Activated naive CD8-positive, alpha-beta T cell (primary cell): ENCODE measurements around the gene GIMAP7.
"Not testable (repeated sequence)": the region's sequence is repeated elsewhere in the genome, so short reads cannot be mapped to it uniquely, and the experiment has no call there.

Source experiments
- H3K27ac Mint-ChIP-seq: one replicate; pipeline ENCODE4 v1.8.0; 2021; ENCODE audit warnings: mixed read lengths
- H3K27me3 Mint-ChIP-seq: one replicate; pipeline ENCODE4 v1.8.0; 2021; ENCODE audit warnings: mixed read lengths
- H3K36me3 Mint-ChIP-seq: one replicate; pipeline ENCODE4 v1.8.0; 2021; ENCODE audit warnings: mixed read lengths
- H3K4me1 Mint-ChIP-seq: one replicate; pipeline ENCODE4 v1.8.0; 2021; ENCODE audit warnings: low read depth, mixed read lengths
- H3K4me3 Mint-ChIP-seq: one replicate; pipeline ENCODE4 v1.8.0; 2021; ENCODE audit warnings: mild to moderate bottlenecking, mixed read lengths
- H3K9me3 Mint-ChIP-seq: one replicate; pipeline ENCODE4 v1.8.0; 2021; ENCODE audit warnings: low read depth, mixed read lengths

The GIMAP7 gene

DNA sequence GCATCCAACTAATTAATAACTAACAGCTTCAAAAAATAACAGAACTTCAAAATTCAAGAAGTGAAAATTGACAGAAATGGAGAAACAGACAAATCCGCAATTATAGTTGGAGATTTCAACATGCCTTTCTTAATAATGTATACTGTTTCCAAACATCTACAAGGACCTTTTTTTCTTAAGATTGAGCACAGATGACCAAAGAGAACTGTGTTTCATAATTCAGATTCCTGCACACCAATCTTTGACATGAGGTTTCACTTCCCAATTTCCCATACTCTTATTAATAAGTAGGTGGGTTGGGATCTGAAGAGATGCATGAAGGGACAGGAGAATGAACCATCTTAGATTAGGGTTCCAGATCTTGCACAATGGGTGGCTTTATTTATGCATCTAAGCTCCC, 24.9 kb upstream of the GIMAP7 start:
- no peak overlapping the region for H3K4me3 Mint-ChIP-seq
- no peak overlapping the region for H3K27ac Mint-ChIP-seq
- H3K36me3 Mint-ChIP-seq, result peaks cover 10% of the 10 kb centered on the region
- peaks cover 55% of the 10 kb centered on the region for H3K4me1 Mint-ChIP-seq
- no peaks in the 10 kb centered on the region for H3K27me3 Mint-ChIP-seq
- H3K9me3 Mint-ChIP-seq, result no peaks in the 10 kb centered on the region

DNA sequence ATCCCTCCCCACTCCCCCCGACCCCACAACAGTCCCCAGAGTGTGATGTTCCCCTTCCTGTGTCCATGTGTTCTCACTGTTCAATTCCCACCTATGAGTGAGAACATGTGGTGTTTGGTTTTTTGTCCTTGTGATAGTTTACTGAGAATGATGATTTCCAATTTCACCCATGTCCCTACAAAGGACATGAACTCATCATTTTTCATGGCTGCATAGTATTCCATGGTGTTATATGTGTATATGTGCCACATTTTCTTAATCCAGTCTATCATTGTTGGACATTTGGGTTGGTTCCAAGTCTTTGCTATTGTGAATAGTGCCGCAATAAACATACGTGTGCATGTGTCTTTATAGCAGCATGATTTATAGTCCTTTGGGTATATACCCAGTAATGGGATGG, 21.2 kb upstream of the GIMAP7 start:
- not testable (repeated sequence) for H3K27ac Mint-ChIP-seq, H3K4me3 Mint-ChIP-seq, H3K9me3 Mint-ChIP-seq, H3K27me3 Mint-ChIP-seq
- Mint-ChIP-seq H3K4me1 (peaks cover 43% of the 10 kb centered on the region), H3K36me3 (peaks cover 17% of the 10 kb centered on the region)

DNA sequence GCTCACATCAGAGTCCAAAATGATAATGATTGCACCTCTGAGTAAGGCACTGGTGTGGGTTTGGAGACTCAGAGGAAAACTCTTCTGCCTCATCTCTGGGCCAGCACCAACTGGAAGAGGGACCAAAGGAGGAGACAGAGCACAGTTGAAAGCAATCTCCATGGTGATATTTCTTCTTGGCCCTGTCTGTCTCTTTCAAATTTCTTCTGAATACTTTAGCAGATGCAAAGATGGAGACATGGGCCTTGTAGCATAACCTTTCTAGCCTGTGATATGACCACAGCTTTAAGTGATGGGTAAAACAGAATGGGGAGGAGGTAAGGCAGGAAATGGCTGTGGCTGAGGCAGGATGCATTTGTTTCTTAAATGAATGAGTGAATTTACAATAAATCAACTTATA, 12.2 kb upstream of the GIMAP7 start:
- Mint-ChIP-seq H3K4me3 (peak overlapping the region; percentile 38), H3K27ac (peak overlapping the region; percentile 93), H3K27me3 (no peaks in the 10 kb centered on the region), H3K9me3 (peaks cover 13% of the 10 kb centered on the region), H3K4me1 (peaks cover 79% of the 10 kb centered on the region), H3K36me3 (peaks cover 18% of the 10 kb centered on the region)

DNA sequence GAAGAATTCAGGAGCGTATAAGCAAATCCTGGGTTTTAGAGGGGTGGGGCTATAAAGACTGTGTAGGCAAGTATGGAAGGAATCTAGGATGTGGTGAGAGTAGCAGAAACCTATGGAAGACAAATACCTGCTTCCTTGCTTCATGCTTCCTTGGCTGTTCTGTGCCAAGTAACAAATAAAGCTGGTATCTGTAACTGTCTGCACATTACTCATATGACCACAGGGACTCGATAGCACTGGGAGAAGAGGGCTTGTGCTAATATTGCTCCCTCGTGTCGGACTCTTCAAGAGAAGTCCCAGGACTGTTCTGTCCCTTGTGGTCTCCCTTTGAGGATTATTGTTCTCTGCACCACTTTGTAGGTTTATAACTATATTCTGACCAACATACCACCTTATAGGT, 11.5 kb upstream of the GIMAP7 start:
- Mint-ChIP-seq H3K27ac (peak overlapping the region; percentile 93), H3K9me3 (peaks cover 12% of the 10 kb centered on the region), H3K27me3 (no peaks in the 10 kb centered on the region), H3K4me1 (peaks cover 82% of the 10 kb centered on the region), H3K4me3 (peak overlapping the region; percentile 38), H3K36me3 (peaks cover 16% of the 10 kb centered on the region)

DNA sequence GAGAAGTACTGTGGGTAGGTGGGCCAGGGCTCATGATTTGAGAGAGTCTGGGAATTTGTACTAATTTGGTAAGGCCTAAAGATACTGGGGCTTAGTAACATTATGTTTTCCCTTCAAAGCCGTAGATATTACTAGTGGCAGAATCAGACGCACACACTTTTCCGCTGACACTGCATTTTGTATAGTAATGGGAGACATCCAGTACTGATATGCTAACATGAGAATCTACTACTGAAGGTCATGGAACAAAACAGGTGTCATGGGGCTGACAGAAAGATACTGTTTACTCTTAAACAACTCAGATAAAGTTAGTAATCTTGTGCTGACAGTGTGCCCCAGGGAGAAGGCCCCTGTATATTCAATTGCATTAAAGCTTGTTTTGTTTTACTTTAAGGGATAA, 11.1 kb upstream of the GIMAP7 start:
- peaks cover 84% of the 10 kb centered on the region for H3K4me1 Mint-ChIP-seq
- peak overlapping the region; percentile 47 for H3K4me3 Mint-ChIP-seq
- H3K27me3 Mint-ChIP-seq, result no peaks in the 10 kb centered on the region
- H3K9me3 Mint-ChIP-seq, result peaks cover 10% of the 10 kb centered on the region
- peak overlapping the region; percentile 93 for H3K27ac Mint-ChIP-seq
- H3K36me3 Mint-ChIP-seq, result peaks cover 15% of the 10 kb centered on the region

DNA sequence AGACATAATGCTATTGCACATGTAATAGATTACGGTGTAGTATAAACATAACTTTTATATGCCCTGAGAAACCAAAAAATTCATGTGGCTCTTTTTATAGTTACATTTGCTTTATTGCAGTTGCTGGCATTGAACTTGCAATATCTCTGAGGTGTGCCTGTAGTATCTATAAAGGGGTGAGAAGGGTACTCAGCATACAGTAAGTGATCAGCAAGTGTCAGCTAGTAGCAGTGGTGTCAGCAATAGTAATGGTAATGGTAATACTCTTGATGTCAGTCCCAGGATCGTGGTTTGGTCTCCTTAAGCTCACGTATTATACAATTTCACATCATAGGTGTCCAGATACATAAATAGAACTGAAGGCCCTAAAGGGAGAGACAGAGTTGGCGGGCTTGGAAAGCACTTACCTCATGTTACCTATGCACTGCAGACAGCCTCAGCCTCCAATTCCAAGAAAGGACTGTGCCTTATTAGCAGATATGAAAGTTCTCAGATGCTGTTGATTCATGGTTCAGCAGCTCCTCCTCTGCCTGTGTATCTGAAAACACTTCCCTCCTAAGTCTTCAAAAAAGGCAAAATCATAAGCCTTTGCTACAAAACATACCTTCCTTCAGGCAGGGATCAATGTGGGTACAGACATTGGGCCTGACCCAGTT, 6.6 kb upstream of the GIMAP7 start:
- Mint-ChIP-seq H3K9me3 (peaks cover 13% of the 10 kb centered on the region), H3K27ac (peak overlapping the region; percentile 99), H3K36me3 (peaks cover 2% of the 10 kb centered on the region), H3K4me3 (peak overlapping the region; percentile 59), H3K4me1 (peaks cover 94% of the 10 kb centered on the region), H3K27me3 (no peaks in the 10 kb centered on the region)

DNA sequence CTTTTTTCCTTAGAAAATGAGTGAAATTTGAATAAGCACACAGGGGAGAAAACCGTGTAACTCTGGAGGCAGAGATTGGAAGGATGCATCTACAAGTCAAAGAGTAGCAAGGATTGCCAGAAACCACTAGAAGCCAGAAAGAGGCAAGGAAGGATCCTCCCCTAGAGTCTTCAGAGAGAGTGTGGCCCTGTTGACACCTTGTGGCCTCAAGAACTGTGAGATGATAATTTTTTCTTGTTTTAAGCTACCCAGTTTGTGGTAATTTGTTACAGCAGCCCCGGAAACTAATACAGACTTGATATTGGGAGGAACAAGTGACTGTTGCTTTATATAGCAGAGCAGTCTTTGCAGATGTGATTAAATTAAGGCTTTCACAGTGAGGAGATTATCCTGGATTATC, 3.6 kb upstream of the GIMAP7 start:
- peak overlapping the region; percentile 36 for H3K4me3 Mint-ChIP-seq
- peaks cover 2% of the 10 kb centered on the region for H3K36me3 Mint-ChIP-seq
- H3K27ac Mint-ChIP-seq, result peak overlapping the region; percentile 99
- H3K9me3 Mint-ChIP-seq, result peaks cover 13% of the 10 kb centered on the region
- peaks cover 82% of the 10 kb centered on the region for H3K4me1 Mint-ChIP-seq
- no peaks in the 10 kb centered on the region for H3K27me3 Mint-ChIP-seq

DNA sequence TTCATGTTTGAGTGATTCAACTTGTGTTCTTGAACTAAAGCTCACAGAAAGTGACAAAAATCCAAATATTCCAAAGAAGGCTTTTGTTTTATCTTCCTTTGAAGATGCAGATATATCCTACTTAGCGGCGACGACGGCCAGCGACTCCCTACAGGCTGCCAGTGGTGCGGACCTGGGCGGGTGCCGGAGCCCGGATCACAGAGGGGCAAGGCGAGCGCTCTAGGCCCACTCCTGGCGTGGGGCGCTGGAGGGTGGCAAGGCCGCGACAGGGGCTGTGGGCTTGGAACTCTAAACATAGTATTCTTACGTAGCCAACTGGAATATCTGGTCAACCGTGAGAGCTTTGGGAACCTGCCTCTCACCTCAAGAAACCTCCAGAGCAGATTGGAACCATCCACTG, 914 bp upstream of the GIMAP7 start:
- Mint-ChIP-seq H3K4me3 (peak overlapping the region; percentile 99), H3K27me3 (no peaks in the 10 kb centered on the region), H3K36me3 (no peaks in the 10 kb centered on the region), H3K9me3 (peaks cover 13% of the 10 kb centered on the region), H3K4me1 (peaks cover 74% of the 10 kb centered on the region), H3K27ac (peak overlapping the region; percentile 99)

DNA sequence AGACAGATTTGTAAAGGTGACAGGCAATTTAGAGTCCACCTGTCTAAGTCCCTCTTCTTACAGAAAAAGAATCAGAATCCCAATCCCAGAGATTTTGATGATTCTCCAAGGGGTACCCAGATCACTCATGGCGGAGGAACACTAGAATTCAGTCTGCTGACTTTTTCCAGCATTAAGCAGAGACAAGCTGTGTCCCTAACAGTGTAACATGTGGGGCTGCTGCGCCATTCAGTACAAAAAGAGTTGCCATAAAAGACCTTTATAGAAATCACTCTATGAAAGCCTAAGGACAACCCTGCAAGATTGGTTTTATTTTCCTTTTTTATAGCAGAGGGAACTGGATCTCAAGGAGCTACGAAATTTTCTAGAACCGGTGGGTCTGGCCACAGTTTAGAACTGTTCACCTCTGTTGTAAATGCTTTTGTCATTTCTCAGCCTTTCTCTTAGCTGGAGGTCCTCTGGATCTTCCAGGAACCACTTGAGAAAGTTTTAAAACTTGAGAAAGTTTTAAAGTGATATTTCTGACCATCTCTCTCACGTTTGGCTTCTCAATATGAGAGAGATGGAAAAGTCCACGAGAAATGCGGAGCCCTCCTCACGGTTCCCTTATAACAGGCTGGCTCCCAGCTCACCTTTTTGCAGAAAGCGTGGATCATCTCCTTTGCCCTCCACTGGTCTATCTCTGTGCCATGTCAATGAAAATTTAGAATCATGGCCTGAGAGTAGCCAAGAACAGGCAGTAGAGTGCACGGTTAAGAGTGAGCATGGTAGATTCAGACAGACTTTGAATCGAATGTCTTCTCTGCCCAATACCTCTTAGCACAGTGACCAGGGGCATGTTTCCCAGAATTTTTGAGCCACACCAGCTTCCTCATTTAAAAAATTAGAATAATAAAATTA, 826 bp downstream of the GIMAP7 start:
- Mint-ChIP-seq H3K4me3 (peak overlapping the region; percentile 99), H3K9me3 (peaks cover 9% of the 10 kb centered on the region), H3K4me1 (peaks cover 64% of the 10 kb centered on the region), H3K27ac (peak overlapping the region; percentile 99), H3K36me3 (peaks cover 6% of the 10 kb centered on the region), H3K27me3 (no peaks in the 10 kb centered on the region)

DNA sequence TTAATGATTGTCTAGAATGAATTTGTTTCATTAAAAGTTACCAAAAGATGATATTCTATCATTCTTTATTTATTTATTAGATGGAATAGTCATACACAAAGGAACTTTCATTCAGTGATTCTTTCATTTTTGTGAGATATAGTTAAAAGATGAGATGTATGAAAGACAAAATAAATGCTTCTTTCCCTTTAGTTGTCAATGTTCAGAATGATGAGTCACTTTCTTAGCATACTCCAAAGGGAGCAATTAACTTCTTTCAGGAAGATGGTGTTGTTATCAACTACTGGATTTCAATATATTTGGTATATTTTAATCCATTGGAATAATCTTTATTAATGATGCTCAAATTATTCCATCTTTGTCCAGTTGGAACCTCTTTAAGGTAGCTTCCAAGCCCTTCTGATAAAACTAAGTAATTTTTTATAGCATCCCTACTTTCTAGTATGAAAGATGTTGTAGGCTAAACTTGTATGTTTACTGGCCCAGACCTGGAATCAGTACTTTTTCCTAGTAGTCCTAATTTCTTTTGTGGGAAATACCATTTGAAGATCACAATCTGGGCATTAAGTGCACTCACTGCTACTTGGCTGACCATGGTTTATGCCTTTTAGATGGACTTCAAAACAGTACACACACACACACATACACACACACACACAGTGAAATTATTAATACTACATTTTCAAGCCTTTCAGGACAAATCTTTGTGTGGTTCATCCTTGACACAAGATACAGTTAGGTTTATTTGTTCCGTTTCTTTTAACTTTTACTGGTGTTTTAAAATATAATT, 2.5 kb downstream of the GIMAP7 start:
- Mint-ChIP-seq H3K27me3 (no peaks in the 10 kb centered on the region), H3K4me1 (peaks cover 58% of the 10 kb centered on the region), H3K4me3 (peak overlapping the region; percentile 99), H3K27ac (peak overlapping the region; percentile 99), H3K36me3 (peaks cover 14% of the 10 kb centered on the region), H3K9me3 (no peaks in the 10 kb centered on the region)

DNA sequence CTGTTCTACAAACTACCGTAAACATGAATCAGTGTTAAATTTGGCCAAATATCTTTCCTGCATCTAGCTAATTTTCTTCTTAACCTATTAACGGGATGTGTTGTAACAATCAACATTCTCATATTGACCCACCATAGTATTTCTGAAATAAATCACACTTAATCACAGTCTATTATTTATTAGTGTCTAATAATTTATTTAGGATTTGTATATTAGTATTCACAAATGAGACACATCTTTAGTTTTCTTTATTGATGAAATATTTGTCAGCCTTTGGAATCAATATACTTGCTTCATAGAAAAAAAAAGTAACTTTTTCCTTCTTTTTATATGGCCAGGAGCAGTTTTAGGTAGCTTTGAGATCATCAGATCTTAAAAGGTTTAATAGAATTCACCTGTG, 4.6 kb downstream of the GIMAP7 start:
- H3K4me1 Mint-ChIP-seq, result peaks cover 57% of the 10 kb centered on the region
- peaks cover 19% of the 10 kb centered on the region for H3K36me3 Mint-ChIP-seq
- peak overlapping the region; percentile 99 for H3K4me3 Mint-ChIP-seq
- no peaks in the 10 kb centered on the region for H3K9me3 Mint-ChIP-seq
- no peaks in the 10 kb centered on the region for H3K27me3 Mint-ChIP-seq
- H3K27ac Mint-ChIP-seq, result peak overlapping the region; percentile 98

DNA sequence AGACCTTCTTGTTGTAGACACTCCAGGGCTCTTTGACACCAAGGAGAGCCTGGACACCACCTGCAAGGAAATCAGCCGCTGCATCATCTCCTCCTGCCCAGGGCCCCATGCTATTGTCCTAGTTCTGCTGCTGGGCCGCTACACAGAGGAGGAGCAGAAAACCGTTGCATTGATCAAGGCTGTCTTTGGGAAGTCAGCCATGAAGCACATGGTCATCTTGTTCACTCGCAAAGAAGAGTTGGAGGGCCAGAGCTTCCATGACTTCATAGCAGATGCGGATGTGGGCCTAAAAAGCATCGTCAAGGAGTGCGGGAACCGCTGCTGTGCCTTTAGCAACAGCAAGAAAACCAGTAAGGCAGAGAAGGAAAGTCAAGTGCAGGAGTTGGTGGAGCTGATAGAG, 5.5 kb downstream of the GIMAP7 start:
- Mint-ChIP-seq H3K27me3 (no peaks in the 10 kb centered on the region), H3K9me3 (peaks cover 5% of the 10 kb centered on the region), H3K36me3 (peaks cover 23% of the 10 kb centered on the region), H3K4me1 (peaks cover 61% of the 10 kb centered on the region), H3K27ac (peak overlapping the region; percentile 98), H3K4me3 (peak overlapping the region; percentile 99)

DNA sequence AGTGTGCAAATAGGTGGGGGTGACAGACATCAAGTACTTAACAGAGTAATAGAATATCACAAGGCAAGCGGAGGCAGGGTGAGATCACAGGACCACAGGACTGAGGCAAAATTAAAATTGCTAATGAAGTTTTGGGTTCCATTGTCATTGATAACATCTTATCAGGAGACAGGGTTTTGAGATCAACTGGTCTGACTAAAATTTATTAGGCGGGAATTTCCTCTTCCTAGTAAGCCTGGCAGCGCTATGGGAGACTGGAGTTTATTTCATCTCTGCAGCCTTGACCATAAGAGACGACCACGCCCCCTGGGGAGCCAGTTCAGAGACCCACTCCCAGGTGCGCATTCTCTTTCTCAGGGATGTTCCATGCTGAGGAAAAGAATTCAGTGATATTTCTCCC, 8.3 kb downstream of the GIMAP7 start:
- Mint-ChIP-seq H3K27ac (peak overlapping the region; percentile 94), H3K36me3 (peaks cover 35% of the 10 kb centered on the region), H3K4me1 (peaks cover 72% of the 10 kb centered on the region), H3K4me3 (peak overlapping the region; percentile 89), H3K9me3 (peaks cover 23% of the 10 kb centered on the region)
- not testable (repeated sequence) for H3K27me3 Mint-ChIP-seq

DNA sequence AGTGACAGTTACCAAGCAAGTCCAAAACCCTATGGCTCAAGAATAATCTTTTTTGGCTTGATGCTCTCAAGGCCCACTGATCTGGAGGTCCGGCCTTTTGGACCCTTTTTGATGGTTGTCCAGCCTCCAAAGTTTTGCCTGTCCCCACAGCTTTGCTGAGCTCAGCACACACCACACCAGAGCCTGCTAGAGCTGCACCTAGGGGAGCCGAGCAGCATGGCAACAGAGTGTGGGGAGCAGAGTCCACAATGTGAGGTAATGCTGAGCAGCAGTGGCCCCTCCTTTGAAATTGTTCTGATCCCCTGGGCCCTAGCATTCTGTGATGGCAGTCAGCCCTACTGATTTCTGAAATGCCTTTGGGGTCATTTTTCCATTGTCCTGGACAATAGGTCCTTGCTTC, 9.3 kb downstream of the GIMAP7 start:
- peaks cover 34% of the 10 kb centered on the region for H3K9me3 Mint-ChIP-seq
- H3K27me3 Mint-ChIP-seq, result no peaks in the 10 kb centered on the region
- H3K27ac Mint-ChIP-seq, result peak overlapping the region; percentile 94
- H3K4me3 Mint-ChIP-seq, result no peak overlapping the region
- peaks cover 70% of the 10 kb centered on the region for H3K4me1 Mint-ChIP-seq
- H3K36me3 Mint-ChIP-seq, result peaks cover 44% of the 10 kb centered on the region

DNA sequence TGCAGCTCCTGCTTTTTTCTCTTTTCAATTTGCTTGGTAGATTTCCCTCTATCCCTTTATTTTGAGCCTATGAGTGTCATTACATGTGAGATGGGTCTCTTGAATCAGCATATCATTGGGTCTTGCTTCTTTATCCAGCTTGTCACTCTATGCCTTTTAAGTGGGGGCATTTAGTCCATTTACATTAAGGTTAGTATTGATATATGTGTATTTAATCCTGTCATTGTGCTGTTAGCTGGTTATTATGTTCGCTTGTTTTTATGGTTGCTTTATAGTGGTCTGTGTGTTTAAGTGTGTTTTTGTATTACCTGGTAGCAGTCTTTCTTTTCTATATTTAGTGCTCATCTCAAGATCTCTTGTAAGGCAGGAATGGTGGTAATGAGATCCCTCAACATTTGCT, 17.0 kb downstream of the GIMAP7 start:
- Mint-ChIP-seq H3K9me3 (peaks cover 54% of the 10 kb centered on the region), H3K27me3 (no peaks in the 10 kb centered on the region), H3K36me3 (peaks cover 44% of the 10 kb centered on the region), H3K4me3 (no peak overlapping the region), H3K4me1 (peaks cover 22% of the 10 kb centered on the region), H3K27ac (no peak overlapping the region)
